NCI-H2107 treated with DMSO at 0.1 percent for 48 hours (cell line): Measurements from ENCODE around the gene LAMA5.

ENCODE experiments used
- DNase-seq: peaks from one replicate; lab custom pipeline; 2025; ENCODE audit not compliant: unreplicated experiment; lab: John Stamatoyannopoulos, UW

LAMA5 gene

DNA sequence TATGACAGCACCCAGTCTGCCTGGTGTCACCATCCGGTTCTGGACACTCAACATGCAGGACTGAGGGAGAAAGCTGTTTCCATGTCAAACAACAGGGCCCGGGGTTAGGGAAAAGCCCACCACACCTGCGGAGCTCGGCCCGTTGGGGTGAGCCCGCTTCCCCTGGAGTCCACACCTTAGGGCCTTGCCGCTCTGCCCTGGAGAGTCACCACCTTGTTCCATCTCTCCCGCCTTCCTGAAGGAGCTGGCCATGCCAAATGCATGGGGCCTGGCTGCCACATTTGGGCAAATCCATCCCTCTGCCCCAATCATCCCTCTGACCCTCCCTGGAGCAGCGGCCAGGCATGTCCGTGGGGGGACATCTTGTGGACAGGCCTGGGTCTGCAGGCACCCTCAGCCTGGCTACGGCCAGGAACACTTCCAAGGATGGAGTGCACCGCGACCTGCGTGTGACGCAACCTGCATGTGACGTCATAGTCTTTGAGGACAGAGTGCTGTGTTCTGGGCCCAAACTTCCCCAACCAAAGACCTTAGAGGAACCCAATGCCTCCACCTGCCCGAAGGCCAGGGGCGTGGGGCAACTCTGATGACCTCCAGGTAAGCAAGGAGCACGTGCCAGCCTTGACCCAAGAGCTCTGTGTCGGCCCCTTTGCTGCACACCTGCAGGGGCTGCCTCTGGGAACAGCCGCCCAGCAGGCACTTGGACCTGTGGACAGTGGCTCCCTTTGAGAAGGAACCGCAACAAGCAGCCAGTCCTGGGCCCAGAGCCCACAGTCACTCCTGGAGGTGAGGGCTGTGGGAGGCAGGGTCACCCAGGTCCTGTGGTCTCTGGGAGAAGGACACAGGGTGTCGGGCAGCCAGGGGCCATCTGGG is 38.2 kb upstream of the LAMA5 start:
- DNase-seq: no peak

DNA sequence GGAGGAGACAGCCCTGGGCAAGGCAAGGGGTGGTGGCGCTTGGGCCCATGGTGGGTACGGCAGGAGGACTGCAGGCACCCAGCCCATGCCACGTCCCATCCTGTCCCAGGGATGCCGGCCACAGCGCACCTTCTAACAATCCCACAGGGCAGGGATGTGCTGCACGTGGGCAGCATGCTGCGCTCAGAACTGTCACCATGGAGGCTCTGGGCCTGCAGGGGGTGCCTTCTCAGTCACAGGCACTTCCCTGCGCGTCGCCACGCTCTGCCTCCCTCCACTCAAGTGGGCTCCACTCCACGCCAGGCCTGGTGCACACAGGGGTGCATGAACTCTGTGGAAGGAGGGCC is 37.6 kb upstream of the LAMA5 start:
- no peak for DNase-seq

DNA sequence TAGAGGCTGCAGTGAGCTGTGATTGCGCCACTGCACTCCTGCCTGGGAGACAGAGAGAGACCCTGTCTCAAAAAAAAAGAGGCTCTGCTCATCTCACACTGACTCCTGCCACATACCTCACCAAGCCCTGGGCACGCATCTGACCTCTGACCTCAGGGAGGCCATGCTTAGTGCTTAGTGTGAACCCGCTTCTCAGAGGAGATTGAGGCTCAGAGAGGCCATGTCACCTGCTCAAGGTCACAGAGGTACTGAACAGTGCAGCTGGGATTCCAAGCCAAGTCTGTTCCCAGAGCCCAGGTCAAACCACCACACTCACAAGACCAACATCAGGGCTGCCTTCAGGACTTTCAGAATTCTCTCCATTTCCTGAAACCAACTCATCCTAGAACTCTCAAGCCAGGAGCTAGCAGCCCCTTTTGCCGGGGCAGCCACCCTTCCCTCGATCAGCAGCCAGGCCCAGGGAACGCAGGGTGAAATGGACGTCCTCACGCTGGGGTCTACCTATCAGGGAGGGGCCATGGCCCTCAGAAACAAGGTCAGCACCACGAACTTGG is 37.1 kb upstream of the LAMA5 start:
- DNase-seq: no peak

DNA sequence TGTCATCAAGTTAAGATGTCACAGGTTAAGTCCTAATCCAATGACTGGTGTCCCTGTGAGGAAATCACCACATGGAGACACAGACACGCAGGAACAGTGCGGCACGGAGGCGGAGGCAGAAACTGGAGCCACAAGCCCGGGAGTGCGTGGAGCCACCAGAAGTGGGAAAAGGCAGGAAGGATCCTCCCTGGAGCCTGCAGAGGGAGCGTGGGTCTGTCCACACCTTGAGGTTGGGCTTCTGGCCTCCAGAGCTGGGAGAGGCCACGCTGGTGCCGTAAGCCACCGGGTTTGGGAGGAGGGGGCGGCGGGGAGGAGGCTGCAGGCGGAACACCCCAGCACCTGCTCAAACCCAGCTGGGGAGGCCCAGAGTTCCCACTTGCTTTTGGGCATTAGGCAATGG is 36.2 kb upstream of the LAMA5 start:
- no peak for DNase-seq

DNA sequence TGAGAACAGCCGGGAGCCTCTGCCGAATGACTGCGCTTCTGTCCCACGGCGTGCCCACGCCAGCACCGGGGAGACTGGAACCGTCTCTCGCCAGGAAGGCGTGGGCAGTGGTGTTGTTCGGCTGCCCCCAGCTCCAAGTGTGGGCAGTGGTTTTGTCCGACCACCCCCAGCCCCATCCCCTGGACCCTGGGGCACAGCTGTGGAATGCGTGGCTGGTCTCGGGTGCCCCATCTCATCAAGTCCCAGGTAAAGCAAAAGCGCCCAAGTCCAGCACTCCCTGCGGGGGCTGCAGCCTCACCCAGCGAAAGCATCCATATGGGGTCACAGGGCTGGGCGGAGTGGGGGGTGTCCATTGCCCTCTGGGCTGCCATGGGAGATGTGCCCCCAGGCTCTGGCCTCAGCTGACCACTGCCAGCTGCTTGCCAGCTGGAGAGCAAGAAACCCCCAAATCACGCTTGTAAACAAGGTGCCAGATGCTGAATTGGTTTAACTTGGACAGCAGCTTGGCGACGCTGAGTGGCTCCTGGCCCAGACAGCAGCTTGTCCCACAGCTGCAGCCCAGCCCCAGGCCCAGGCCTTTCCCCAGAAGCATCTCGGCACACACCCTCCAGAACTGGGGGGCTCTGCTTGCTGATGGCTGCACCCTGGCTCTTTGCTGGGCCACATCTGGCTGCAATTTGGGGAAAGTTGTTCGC is 35.5 kb upstream of the LAMA5 start:
- no peak for DNase-seq

DNA sequence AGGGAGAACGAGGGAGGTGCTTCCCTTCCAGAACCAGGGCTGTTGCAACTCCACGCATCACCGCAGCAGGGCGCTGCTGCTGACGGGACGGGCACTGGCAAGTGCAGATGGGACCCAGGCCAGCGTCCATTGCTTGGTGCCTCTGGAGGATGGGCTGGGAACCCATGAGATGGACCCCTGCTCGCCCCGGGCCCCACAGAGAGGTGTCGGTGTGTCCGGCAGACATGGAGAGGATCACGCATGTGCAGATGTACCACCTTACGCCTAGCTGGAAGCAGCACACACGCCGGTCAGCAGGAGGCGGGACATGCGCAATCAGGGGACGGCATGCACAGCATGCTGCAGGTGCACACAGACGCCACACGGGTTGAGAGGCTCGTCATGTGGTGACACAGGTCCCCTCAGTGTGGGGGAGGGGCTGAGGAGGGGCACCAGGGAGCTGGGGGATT is 34.2 kb upstream of the LAMA5 start:
- DNase-seq: no peak

DNA sequence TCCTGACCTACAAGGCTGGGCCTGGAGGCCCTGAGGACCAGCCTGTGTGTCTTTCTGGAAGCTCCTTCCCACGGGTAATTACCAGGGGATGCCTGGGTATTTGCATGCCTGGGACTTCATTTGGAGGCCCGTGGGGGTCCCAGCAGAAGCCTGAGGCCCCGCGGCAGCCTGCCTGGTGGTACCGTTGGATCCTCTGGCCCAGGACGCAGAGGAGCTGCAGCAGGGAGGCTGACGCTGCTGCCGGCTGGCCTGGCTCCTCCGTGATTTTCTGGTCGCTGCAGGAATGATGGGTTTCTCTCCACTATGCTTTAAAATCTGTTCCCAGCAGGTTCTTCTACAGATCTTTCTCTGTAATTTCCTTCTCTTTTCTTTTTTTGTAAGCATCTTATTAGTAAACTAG is 33.4 kb upstream of the LAMA5 start:
- DNase-seq: no peak

DNA sequence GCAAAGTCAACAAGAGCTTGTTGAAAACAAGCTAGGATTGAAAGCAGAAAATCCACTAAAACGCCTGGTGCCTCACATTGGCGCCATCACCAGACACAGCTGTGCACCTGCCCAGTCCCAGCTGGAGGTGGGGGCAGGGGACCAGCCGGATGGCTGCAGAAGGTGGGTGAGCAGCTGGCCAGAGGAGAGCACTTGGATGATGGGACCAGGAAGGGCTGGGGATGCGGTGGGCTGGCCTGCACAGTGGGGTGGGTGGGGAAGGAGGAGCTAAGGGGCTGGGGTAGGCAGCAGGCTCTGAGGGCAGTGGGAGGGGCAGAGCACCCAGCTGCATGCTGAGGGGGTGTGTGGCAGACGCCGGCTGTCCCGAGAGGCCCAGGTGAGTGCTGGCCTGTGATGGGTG is 32.9 kb upstream of the LAMA5 start:
- DNase-seq: no peak

DNA sequence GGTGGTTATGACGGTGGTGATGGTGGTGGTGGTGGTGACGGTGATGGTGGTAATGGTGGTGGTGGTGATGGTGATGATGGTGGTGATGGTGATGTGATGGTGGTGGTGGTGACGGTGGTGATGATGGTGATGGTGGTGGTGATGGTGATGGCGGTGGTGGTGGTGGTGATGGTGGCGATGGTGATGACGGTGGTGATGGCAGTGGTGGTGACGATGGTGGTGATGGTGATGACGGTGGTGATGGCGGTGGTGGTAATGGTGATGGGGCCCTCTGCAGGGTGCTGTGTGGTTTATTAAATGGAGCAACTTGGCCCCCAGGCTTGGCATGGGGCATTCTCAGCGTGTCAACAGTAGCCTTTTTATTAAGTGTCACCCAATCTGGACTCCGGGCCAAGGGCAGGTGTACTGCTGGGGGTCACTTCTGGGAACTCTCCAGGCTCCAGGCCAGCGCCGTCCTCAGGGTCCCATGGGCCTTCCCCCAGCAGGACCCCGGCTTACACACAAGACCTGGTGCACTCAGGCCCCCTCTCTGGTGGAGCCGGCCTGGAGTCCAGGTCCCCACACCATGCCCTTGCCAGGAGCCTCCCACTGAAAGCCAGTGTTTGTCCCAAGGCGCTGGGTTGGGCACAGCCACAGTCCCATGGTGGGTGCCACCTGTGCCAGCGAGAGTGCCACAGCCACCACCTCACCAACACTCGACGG is 31.2 kb upstream of the LAMA5 start:
- DNase-seq: no peak

DNA sequence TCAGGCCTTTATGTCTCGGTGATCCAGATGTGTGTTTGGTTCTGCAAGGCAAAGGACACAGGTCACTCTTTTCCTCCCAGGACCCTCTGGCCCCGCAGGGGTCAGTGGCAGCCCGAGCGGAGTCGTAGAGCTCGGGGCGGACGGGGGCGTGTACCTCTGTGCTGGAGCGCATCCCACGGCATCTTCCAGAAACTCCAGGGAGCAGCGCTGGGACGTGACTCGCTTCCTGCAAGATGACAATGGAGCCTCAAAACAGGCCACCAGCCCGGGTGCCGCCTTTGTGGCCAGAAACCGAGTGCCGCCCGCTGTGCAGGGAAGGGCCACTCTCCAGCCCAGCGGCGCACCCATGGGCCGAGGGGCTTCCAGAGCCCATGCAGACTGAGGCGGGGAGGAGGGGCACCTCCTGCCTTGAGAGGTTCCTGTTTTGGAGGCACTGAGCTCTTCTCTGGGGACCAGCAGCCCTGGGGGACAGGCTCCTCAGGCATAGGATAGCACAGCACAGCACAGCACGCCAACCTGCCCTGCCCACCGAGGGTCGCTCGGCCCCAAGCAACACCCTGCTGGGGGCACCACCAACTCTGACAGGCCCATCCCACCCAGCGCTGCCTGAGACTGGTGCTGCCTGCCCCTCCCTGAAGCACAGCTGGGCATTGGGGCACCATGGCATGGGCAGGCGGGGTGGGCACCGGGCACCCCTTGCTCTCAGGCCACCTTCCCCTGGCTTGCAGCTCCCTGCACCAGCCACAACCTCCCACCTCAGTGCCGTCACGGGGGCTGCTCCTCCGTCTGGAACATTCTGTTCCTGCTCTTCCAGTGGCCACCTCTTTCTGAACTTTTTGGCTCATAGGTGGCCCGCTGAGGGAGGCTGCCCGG is 29.5 kb upstream of the LAMA5 start:
- no peak for DNase-seq

DNA sequence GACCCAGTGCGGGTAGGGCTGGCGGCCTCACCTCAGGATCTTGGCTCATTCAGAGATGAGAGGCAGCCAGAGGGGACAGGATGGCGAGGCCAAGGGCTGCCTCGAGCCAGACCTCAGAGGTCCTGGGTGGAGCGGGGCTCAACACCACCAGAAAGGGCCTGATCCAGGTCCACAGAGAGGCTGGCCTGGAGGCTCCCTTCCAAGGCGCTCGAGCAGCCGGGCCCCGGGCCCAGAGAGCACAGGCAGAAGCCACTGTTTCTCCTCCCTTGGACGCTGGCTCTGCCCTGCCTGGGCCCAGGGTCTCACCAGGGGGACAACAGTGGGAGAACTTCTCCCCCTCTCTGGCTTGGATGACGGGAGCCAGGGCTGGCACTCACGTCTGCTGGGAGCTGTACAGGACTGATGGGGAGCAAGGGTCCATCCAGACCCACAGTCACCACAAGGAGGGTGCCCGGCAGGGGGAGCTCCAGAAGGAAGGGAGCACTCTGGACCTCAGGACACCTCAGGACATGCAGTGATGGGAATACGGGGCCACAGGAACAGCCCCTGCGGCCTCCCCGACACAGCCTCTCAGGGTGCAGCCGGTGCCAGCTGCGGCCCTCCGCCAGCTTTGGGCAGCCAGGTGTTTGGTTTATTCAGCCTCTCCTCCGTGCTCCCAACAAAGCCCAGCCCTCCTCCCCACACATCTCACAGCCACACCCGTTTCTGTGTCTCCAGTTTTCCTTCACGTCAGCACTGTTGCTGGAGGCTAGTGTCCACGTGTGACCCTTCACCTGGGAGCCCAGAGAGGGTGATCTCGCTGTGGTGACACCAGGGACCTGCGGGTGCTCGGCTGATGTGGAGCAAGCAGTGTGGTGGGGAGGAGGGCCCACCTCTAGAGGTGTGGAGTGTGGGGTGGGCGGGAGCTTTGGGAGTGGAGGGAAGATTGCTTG is 28.5 kb upstream of the LAMA5 start:
- no peak for DNase-seq

DNA sequence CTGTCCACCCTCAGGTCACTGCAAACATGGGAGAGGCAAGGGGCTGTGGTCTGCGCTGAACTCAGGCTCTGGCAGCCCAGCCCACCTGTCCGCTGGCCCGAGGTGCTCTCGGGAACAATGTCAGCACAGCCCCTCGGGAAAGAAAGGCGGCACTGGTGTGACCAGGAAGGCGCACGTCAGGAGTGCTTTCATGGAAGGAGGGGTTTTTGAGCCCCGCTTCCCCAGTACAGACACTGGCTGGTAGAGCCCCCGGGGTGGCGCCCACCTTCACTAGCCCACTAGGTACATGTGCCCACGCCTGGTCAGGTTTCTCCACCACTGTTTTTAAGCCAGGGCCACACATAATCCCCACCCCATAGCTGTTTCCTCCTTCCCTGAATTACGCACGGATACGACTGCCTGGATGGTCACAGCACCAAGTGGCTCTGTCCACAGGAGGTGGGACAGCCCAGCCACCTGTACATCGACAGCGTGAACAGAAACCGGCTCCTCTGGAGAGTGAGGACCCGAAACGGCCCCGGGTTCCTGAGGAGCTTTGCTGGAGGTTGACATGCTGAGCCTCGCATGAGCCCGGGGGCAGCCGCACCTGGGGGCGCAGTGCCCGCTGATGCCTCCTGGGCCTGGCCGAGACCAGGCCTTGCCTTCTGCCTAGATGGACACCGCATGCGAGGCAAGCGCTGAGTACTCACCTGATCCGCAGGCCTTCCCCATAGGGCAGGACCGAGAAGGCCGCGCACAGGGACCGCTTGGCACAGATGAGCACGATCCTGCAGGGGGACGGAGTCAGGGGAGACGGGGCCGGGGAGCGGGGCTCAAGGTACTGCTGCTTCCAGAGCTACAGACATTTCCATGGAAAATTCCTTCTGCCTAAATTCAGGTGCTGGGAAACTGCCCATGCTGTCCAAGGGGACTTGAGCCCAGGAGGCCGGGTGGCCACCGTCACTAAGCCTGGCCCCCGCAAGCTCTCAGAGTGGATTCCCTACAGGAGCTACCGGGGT is 27.4 kb upstream of the LAMA5 start:
- no peak for DNase-seq

DNA sequence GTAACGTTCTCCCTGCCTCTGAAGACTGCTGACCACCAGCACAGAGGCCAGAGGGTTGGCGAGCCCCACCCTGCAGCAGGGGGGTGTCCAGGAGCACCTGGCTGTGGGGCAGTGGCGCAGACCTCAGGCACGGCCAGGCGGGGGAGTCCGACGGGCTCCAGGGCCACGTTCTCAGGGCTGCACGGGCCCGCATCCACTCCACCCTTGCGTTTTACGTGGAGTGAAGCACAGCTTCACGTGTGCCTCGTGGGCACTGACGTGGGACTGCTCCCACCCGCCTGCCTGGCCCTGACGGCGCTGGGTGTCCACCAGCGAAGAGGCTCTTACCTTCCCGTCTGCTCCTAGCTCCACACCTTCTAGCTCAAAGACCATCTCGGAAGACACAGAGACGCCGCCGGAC is 26.7 kb upstream of the LAMA5 start:
- no peak for DNase-seq

DNA sequence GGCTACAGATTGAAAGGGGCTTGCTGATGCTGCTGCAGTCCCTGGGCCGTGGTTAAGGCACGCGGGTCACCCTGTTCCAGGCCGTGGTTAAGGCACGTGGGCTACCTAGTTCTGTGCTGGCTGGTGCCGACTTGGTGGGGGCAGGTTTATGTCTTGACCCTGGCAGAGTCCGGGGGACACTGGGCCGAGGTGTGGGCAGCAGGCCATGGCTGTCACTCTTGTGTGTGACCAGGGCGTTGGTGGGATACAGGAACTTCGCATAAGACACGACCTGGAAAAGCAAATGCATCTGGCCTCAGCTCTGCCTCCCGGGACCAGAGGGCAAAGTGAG is 26.2 kb upstream of the LAMA5 start:
- no peak for DNase-seq

DNA sequence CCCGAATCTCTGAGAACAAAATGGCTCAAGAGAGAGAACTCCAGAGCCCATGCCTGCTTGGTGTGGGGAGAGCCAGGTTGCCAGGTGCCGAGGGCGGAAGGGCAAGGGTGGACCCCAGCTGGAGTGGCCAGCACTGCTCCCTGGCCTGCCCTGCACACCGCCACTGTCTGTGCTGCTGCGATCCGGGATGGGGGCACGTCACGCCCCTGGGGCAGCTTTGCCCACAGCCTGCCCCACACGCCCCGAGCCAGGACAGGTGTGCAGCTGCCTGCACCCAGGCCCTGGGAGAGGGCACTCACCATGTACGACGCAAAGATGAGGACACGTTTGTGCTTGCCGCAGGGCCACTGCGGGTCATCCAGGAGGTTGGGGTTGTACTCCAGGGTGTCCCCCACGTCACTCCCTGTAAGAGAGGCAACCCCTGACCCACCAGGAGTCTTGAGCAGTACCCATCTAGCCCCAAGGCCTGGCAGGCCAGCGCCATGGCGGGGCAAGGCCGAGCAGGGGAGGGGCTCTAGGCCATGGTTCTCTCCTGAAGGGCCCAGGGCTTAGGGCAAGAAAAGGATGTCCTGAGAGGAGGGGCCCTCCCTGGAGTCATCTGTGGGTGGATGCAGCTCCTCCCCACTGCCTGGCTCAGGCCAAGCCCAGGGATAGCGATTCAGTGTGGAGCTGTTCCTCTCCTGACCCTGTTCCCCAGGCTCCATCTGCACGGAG is 25.7 kb upstream of the LAMA5 start:
- DNase-seq: no peak

DNA sequence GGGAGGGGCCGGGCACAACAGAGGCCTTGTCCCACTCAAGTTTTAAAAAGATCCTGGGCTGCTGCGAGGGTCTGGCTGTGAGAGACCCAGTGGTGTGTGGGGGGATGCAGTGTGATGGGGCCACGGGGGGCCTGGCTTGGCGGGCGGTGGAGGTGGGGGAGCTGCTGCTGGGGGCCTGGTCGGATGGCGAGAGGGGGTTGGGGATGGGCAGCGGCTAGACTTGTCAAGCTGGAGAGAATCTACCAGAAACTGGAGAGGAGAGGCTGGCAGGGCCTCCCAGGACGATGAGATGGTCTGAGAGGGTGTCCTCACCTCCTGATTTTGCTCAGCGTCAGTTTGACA is 24.9 kb upstream of the LAMA5 start:
- no peak for DNase-seq

DNA sequence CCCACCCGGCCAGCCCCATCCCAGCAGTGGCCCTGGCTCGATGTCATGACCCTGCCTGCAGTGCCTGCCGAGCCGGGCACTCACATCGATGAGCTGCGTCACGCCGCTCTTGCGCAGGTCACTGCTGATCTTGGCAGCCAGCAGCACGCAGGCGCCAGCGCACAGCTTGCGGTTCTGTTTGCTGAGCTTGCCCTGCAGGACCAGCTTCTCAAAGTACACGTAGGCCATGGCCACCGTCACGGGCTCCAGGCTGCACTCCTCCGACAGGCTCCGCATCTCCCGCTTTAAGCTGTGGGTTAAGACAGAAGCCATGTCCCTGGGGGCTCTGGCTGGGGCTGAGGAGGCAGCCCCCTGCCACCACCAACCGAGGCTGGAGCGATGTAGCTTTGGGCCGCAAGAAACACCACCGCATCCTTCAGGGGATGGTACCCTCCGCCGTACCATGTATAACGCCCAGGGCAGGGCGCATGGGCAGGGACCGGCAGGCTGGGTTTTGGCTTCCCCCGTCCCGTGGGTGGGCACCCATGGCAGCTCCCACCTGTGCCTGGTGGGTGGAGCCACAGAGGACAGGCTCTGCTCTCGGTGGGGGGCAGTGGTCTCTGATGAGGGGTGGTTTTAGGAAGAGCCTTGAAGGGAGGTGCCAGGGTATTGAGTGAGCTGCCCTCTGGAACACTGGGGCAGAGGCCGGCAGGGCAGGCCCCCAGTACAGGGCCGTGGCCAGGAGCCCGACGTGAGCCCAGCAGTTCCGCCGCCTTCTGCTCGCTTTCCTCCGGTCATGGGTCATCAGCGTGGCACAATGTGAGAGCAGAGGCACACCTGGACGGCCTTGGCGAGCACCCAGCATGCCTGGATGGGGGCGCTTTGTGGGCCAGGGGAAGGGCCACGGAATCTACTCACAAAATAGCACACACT is 24.3 kb upstream of the LAMA5 start:
- no peak for DNase-seq
